ENCODE results near the gene INSL3.

DNA sequence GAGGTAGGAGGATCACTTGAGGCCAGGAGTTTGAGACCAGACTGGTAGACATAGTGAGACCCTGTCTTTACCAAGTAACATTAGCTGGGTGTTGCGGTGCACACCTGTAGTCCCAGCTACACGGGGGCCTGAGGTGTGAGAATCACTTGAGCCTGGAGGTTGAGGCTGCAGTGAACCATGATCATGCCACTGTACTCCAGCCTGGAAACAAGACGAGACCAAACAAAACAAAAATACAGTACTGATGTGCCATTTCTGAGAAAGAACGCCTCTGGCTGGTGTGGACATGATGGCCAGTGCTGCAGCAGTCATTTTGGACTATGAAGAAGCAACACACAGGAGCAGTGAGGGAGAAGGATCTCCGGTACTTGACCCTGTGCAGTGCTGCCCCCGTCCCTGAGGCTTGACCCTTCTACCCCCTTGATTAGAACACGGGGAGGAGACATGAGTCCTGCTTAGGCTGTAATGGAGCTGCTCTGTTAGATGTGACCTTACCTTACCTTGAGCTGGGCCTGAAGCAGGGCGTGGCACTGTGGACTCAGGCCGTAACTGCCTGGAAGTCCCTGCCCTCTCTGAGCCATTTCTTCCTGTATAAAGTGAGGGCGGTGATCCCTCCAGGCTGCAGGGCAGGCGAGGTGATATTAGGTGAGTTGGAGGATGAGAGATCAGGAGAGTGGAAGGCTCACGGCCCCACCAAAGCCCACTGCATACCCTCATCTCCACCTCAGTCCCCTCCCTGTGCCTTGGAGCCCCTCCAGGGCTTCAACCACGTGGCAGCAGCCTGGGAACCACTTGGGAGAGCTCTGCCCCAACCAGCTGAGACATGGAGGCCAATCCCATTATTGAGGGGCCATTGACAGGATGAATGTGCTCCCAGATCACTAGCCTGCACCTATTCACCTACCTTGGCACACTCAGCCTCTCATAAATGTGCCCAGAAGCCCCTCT lies 44.3 kb upstream of the INSL3 start:
- TF ChIP-seq, protein P1, sequence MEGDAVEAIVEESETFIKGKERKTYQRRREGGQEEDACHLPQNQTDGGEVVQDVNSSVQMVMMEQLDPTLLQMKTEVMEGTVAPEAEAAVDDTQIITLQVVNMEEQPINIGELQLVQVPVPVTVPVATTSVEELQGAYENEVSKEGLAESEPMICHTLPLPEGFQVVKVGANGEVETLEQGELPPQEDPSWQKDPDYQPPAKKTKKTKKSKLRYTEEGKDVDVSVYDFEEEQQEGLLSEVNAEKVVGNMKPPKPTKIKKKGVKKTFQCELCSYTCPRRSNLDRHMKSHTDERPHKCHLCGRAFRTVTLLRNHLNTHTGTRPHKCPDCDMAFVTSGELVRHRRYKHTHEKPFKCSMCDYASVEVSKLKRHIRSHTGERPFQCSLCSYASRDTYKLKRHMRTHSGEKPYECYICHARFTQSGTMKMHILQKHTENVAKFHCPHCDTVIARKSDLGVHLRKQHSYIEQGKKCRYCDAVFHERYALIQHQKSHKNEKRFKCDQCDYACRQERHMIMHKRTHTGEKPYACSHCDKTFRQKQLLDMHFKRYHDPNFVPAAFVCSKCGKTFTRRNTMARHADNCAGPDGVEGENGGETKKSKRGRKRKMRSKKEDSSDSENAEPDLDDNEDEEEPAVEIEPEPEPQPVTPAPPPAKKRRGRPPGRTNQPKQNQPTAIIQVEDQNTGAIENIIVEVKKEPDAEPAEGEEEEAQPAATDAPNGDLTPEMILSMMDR (IDR thresholded peaks at IDR 0.05): no peak
- TF ChIP-seq POLR2A (IDR thresholded peaks at IDR 0.05; ENCODE audit: low read depth) (no peak), POLR2AphosphoS5 (IDR thresholded peaks at IDR 0.05) (no peak)
